Measurements from ENCODE around the gene GPR150.

The GPR150 gene

DNA sequence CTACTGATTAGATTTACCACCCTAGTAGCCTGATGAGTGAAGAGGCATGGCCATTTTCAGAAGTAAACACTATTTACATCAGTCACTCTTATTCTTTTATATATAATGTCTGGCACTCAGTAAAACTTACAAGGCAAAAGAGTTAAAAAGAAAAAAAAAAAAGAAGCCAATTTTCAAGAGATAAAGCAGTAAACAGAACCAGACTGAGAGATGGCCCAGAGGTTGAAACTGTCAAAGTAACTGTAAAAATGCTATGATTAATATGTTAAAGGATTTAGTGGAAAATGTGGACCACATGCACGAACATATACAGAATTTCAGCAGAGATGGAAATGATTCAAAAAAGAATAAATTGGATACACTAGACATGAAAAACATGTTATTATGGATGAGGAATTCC, 6.4 kb upstream of the GPR150 start:
- TF ChIP-seq POLR2AphosphoS5 (IDR thresholded peaks at IDR 0.05; ENCODE audit: low read depth, low read length) (no peak), TAF1 (IDR thresholded peaks at IDR 0.05; ENCODE audit: borderline replicate concordance, insufficient read depth, low read length) (no peak), SIN3A (IDR thresholded peaks at IDR 0.05; ENCODE audit: borderline replicate concordance, insufficient read depth, low read length) (no peak), REST (IDR thresholded peaks at IDR 0.05; ENCODE audit: insufficient read depth in 1 of 2, low read depth in 2 of 2, low read length in 2 of 2) (no peak), FOXP2 (optimal IDR thresholded peaks at IDR 0.05; ENCODE audit: borderline replicate concordance, extremely low read depth, extremely low read length, insufficient read depth) (no peak)

DNA sequence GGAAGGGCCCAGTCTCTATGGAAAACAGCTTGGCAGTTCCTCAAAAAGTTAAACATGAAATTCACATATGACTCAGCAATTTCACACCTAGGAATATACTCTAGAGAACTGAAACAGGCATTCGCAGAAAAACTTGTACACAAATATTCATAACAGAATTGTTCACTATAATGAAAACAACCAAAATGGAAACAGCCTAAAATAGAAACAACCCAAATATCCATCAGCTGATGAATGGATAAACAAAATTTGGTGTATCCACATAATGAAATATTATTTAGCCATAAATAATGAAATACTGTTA, 4.8 kb upstream of the GPR150 start:
- TF ChIP-seq FOXP2 (optimal IDR thresholded peaks at IDR 0.05; ENCODE audit: borderline replicate concordance, extremely low read depth, extremely low read length, insufficient read depth), result no peak
- TF ChIP-seq REST (IDR thresholded peaks at IDR 0.05; ENCODE audit: insufficient read depth in 1 of 2, low read depth in 2 of 2, low read length in 2 of 2), result no peak
- TF ChIP-seq TAF1 (IDR thresholded peaks at IDR 0.05; ENCODE audit: borderline replicate concordance, insufficient read depth, low read length), result no peak
- TF ChIP-seq POLR2AphosphoS5 (IDR thresholded peaks at IDR 0.05; ENCODE audit: low read depth, low read length), result no peak

DNA sequence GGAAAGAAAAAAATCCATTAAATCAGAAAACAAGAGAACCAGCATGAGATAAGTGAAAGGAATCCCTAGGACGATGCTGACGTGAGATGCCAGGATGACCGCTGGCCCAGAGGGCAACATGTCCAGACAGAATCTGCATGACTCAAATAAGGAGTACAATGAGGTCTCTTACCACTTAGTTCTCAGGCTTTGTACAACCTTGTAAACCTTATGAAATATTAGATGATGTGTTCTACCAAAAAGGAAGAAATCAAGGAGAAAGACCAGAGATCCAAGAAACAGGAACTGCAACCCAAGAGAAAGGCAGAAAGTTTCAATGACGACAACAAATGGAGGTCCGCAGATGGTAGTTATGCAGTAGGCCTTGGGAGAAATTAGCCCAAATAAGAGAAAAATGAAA, 2.8 kb upstream of the GPR150 start:
- TF ChIP-seq SIN3A (IDR thresholded peaks at IDR 0.05; ENCODE audit: borderline replicate concordance, insufficient read depth, low read length), result no peak
- no peak for TF ChIP-seq REST (IDR thresholded peaks at IDR 0.05; ENCODE audit: insufficient read depth in 1 of 2, low read depth in 2 of 2, low read length in 2 of 2)
- TF ChIP-seq FOXP2 (optimal IDR thresholded peaks at IDR 0.05; ENCODE audit: borderline replicate concordance, extremely low read depth, extremely low read length, insufficient read depth), result no peak
- TF ChIP-seq TAF1 (IDR thresholded peaks at IDR 0.05; ENCODE audit: borderline replicate concordance, insufficient read depth, low read length), result no peak
- TF ChIP-seq POLR2AphosphoS5 (IDR thresholded peaks at IDR 0.05; ENCODE audit: low read depth, low read length), result no peak

- TF ChIP-seq REST (IDR thresholded peaks at IDR 0.05; ENCODE audit: insufficient read depth in 1 of 2, low read depth in 2 of 2, low read length in 2 of 2), result no peak
- TF ChIP-seq TAF1 (IDR thresholded peaks at IDR 0.05; ENCODE audit: borderline replicate concordance, insufficient read depth, low read length), result no peak
- TF ChIP-seq SIN3A (IDR thresholded peaks at IDR 0.05; ENCODE audit: borderline replicate concordance, insufficient read depth, low read length), result no peak
- no peak for TF ChIP-seq FOXP2 (optimal IDR thresholded peaks at IDR 0.05; ENCODE audit: borderline replicate concordance, extremely low read depth, extremely low read length, insufficient read depth)
- no peak for TF ChIP-seq POLR2AphosphoS5 (IDR thresholded peaks at IDR 0.05; ENCODE audit: low read depth, low read length)
Observed at GRCh38 chr5:95619096-95619495, 791 bp upstream of the GPR150 start.

DNA sequence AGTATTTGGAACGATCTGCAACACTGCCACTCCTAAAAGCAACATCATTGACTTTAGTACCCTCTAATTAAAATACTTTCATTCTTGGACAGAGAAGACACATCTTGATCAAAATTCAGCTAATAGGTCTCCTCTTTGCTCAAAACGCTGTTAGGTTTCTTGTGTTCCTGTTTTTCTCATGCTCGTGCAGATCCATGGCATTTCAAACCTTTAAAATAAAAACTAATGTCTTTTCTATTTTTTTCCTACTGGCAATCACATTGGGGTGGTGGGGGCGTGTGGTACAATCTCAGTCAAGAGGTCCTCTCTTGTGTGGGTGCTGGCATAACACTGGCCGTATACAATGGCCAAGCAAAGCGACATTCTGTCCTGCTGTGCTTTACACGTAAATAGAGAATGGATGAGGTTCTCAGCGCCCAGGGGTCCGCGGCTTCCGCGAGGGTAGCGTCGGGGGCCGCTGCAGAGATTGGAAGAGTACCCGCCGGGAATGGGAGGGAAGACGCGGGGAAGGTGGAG, 315 bp upstream of the GPR150 start:
- TF ChIP-seq SIN3A (IDR thresholded peaks at IDR 0.05; ENCODE audit: borderline replicate concordance, insufficient read depth, low read length) (no peak), FOXP2 (optimal IDR thresholded peaks at IDR 0.05; ENCODE audit: borderline replicate concordance, extremely low read depth, extremely low read length, insufficient read depth) (no peak), TAF1 (IDR thresholded peaks at IDR 0.05; ENCODE audit: borderline replicate concordance, insufficient read depth, low read length) (no peak), POLR2AphosphoS5 (IDR thresholded peaks at IDR 0.05; ENCODE audit: low read depth, low read length) (no peak), REST (IDR thresholded peaks at IDR 0.05; ENCODE audit: insufficient read depth in 1 of 2, low read depth in 2 of 2, low read length in 2 of 2) (no peak)

All from PFSK-1 (cell line).